Trophoblast cell (in vitro differentiated cells and primary cell): ENCODE measurements around the gene FZD4.

Experiments used
- DNase-seq, 2 donors: peaks; one replicate each; pipeline ENCODE4 v3.0.0-alpha.2; 2016
- H2AFZ ChIP-seq: 2 replicates; pipeline ENCODE4 v1.6.1; 2013; ENCODE audit warnings: low read length, moderate library complexity, mild to moderate bottlenecking; ENCODE audit not compliant: insufficient read depth, poor library complexity
- H2AK5ac ChIP-seq: 2 replicates; pipeline ENCODE4 v1.6.1; 2013; ENCODE audit warnings: mild to moderate bottlenecking, low read length
- H2BK120ac ChIP-seq: 2 replicates; pipeline ENCODE4 v1.6.1; 2013; ENCODE audit warnings: low read length, mild to moderate bottlenecking, moderate library complexity; ENCODE audit not compliant: insufficient read depth, poor library complexity
- H2BK12ac ChIP-seq: 2 replicates; pipeline ENCODE4 v1.6.1; 2013; ENCODE audit warnings: mild to moderate bottlenecking, low read length, moderate library complexity
- H2BK5ac ChIP-seq: 2 replicates; pipeline ENCODE4 v1.6.1; 2013; ENCODE audit warnings: low read length, low read depth, moderate library complexity, mild to moderate bottlenecking; ENCODE audit not compliant: poor library complexity
- H3K14ac ChIP-seq: 2 replicates; pipeline ENCODE4 v1.6.1; 2013; ENCODE audit warnings: mild to moderate bottlenecking, low read length
- H3K18ac ChIP-seq: 2 replicates; pipeline ENCODE4 v1.6.1; 2013; ENCODE audit warnings: mild to moderate bottlenecking, low read length
- H3K23ac ChIP-seq: 2 replicates; pipeline ENCODE4 v1.6.1; 2013; ENCODE audit warnings: low read length
- H3K27ac ChIP-seq: 2 replicates; pipeline ENCODE4 v1.5.1; 2013; ENCODE audit warnings: low read depth, mild to moderate bottlenecking, inconsistent platforms, low read length, moderate library complexity
- H3K27me3 ChIP-seq: 2 replicates; pipeline ENCODE4 v1.6.1; 2013; ENCODE audit warnings: inconsistent platforms, mild to moderate bottlenecking, low read length, moderate library complexity; ENCODE audit not compliant: insufficient read depth
- H3K36me3 ChIP-seq, 2 experiments: 1 replicate in 1 of 2; 2 replicates in 1 of 2; pipeline ENCODE4 v1.6.1; 2013; ENCODE audit warnings: low read length in 2 of 2, mild to moderate bottlenecking in 2 of 2, moderate library complexity in 1 of 2; ENCODE audit not compliant: insufficient read depth in 2 of 2, control insufficient read depth in 1 of 2
- H3K4ac ChIP-seq: 2 replicates; pipeline ENCODE4 v1.6.1; 2013; ENCODE audit warnings: low read depth, mild to moderate bottlenecking, low read length, moderate library complexity
- H3K4me1 ChIP-seq, 2 experiments: 1 replicate in 1 of 2; 2 replicates in 1 of 2; pipeline ENCODE4 v1.6.1; 2013; ENCODE audit warnings: low read length in 2 of 2, mild to moderate bottlenecking in 2 of 2, moderate library complexity in 1 of 2; ENCODE audit not compliant: insufficient read depth in 2 of 2, control insufficient read depth in 1 of 2
- H3K4me2 ChIP-seq: 2 replicates; pipeline ENCODE4 v1.6.1; 2013; ENCODE audit warnings: inconsistent platforms, mild to moderate bottlenecking, low read length, moderate library complexity
- H3K4me3 ChIP-seq: 2 replicates; pipeline ENCODE4 v1.5.1; 2013; ENCODE audit warnings: mild to moderate bottlenecking, low read depth, low read length, inconsistent platforms
- H3K79me1 ChIP-seq: one replicate; pipeline ENCODE4 v1.6.1; 2013; ENCODE audit warnings: low read length
- H3K79me2 ChIP-seq: 2 replicates; pipeline ENCODE4 v1.6.1; 2013; ENCODE audit warnings: low read length, mild to moderate bottlenecking; ENCODE audit not compliant: control insufficient read depth, insufficient read depth, poor library complexity
- H3K9ac ChIP-seq: 2 replicates; pipeline ENCODE4 v1.6.1; 2013; ENCODE audit warnings: mild to moderate bottlenecking, low read length
- H3K9me3 ChIP-seq: 2 replicates; pipeline ENCODE4 v1.6.1; 2013; ENCODE audit warnings: low read depth, mild to moderate bottlenecking, control low read depth, inconsistent platforms, low read length; ENCODE audit not compliant: insufficient read depth
- H4K12ac ChIP-seq: 2 replicates; pipeline ENCODE4 v1.6.1; 2013; ENCODE audit warnings: low read depth, mild to moderate bottlenecking, low read length, moderate library complexity
- H4K8ac ChIP-seq: 2 replicates; pipeline ENCODE4 v1.6.1; 2013; ENCODE audit warnings: low read depth, mild to moderate bottlenecking, low read length, moderate library complexity
- H4K91ac ChIP-seq: one replicate; pipeline ENCODE4 v1.6.1; 2013; ENCODE audit warnings: low read depth, mild to moderate bottlenecking, low read length, moderate library complexity
- WGBS: extraction: QIAGEN DNeasy Blood & Tissue Kit; methylation state at CpG from one replicate; pipeline ENCODE4 v1.1.7; 2013; ENCODE audit warnings: missing lambda C conversion rate; ENCODE audit not compliant: insufficient read length, insufficient coverage; ENCODE audit errors: extremely low coverage; 5-methylcytosine and 5-hydroxymethylcytosine counted together

The FZD4 gene

GRCh38 chr11:86987679-86988078 is 32.5 kb upstream of the FZD4 start:
- Histone ChIP-seq H3K9ac (no peak overlapping the region), H3K79me1 (no peaks in the 10 kb centered on the region), H3K4me3 (no peak overlapping the region), H3K27me3 (no peaks in the 10 kb centered on the region), H3K79me2 (no peaks in the 10 kb centered on the region), H2BK5ac (no peak overlapping the region), H4K8ac (no peak overlapping the region), H4K91ac (no peak overlapping the region), H3K4me2 (no peak overlapping the region), H3K4me1 (peaks cover 5 to 10% of the 10 kb centered on the region in 2 experiments), H2BK120ac (no peak overlapping the region), H3K14ac (no peak overlapping the region), H2AK5ac (no peak overlapping the region), H3K23ac (no peak overlapping the region), H3K27ac (no peak overlapping the region), H3K36me3 (no peaks in the 10 kb centered on the region), H4K12ac (no peak overlapping the region), H3K9me3 (no peaks in the 10 kb centered on the region), H3K18ac (no peak overlapping the region), H3K4ac (no peak overlapping the region), H2AFZ (no peak overlapping the region), H2BK12ac (no peak overlapping the region)
- no CpG with 5 or more reads among the region's 1 CpG for WGBS
- no peak for DNase-seq

DNA sequence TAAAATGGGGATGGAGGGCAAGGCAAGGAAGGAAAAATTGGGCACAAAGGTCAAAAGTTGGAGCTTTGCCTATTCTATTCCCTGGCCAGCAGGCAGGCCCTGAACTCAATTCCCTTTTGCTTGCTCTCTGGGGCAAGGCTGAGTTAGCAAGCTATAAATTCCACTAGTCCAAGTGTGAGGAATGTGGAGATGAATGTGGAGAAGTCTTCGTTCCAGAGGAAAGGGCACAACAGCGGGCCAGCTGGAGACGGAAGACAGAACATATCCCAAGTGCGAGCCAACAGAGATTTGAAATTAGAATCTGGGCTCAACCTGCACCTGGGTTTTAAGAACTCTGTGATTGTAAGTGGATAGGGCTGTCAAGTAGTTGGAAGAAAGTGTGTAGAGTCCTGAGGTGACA is 29.5 kb upstream of the FZD4 start:
- Histone ChIP-seq H3K4me3 (no peak overlapping the region), H3K4me2 (no peak overlapping the region), H4K91ac (no peak overlapping the region), H4K8ac (no peak overlapping the region), H3K18ac (no peak overlapping the region), H3K27me3 (no peaks in the 10 kb centered on the region), H3K4ac (no peak overlapping the region), H2BK120ac (no peak overlapping the region), H3K79me1 (no peaks in the 10 kb centered on the region), H4K12ac (no peak overlapping the region), H2AFZ (no peak overlapping the region), H2AK5ac (no peak overlapping the region), H3K79me2 (no peaks in the 10 kb centered on the region), H3K14ac (no peak overlapping the region), H3K9me3 (no peaks in the 10 kb centered on the region), H3K36me3 (no peaks in the 10 kb centered on the region), H3K9ac (no peak overlapping the region), H2BK12ac (no peak overlapping the region), H3K4me1 (peaks cover 2 to 7% of the 10 kb centered on the region in 2 experiments), H3K27ac (no peak overlapping the region), H3K23ac (no peak overlapping the region), H2BK5ac (no peak overlapping the region)
- WGBS, result no CpG with 5 or more reads among the region's 4 CpGs
- DNase-seq, result peak; percentile 41 to 75

DNA sequence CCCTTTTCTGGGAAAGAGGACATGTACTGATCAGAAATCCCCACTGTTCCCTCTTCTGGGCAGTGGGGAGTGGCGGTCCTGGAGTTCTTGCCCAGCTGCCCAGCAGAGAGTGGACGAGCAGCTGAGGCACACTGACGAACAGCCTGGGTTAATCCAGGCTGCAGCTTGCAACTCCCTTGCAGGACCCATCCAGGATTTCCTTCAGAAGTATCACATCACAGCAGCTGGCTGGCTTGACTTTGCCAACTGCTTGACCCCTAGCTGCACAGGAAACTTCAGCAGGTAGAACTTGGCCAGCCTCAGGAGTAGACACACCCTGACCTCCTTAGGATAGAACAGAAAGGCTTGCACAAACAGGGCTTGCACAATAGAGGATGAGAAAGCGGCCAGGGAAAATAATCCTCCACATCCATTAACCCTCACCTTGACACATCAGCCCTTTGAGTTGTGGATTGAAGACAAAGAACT is 27.9 kb upstream of the FZD4 start:
- H4K8ac ChIP-seq, result no peak overlapping the region
- H2AK5ac ChIP-seq, result no peak overlapping the region
- H3K27me3 ChIP-seq, result no peaks in the 10 kb centered on the region
- H3K9ac ChIP-seq, result peak overlapping the region; percentile 2
- no peak overlapping the region for H3K4me2 ChIP-seq
- H2BK12ac ChIP-seq, result no peak overlapping the region
- no peaks in the 10 kb centered on the region for H3K79me2 ChIP-seq
- no peaks in the 10 kb centered on the region for H3K9me3 ChIP-seq
- no peak overlapping the region for H2BK120ac ChIP-seq
- no peak overlapping the region for H4K91ac ChIP-seq
- no peak overlapping the region for H3K27ac ChIP-seq
- no peak overlapping the region for H3K4me3 ChIP-seq
- WGBS, result no CpG with 5 or more reads among the region's 4 CpGs
- H3K79me1 ChIP-seq, result no peaks in the 10 kb centered on the region
- H3K14ac ChIP-seq, result no peak overlapping the region
- H3K23ac ChIP-seq, result no peak overlapping the region
- no peak overlapping the region for H2BK5ac ChIP-seq
- DNase-seq, result peak in 1 of 2 donors; percentile 49
- no peaks in the 10 kb centered on the region for H3K36me3 ChIP-seq
- H3K4me1 ChIP-seq, result peaks cover 0 to 3% of the 10 kb centered on the region in 2 experiments
- H2AFZ ChIP-seq, result no peak overlapping the region
- no peak overlapping the region for H3K4ac ChIP-seq
- no peak overlapping the region for H4K12ac ChIP-seq
- H3K18ac ChIP-seq, result no peak overlapping the region

DNA sequence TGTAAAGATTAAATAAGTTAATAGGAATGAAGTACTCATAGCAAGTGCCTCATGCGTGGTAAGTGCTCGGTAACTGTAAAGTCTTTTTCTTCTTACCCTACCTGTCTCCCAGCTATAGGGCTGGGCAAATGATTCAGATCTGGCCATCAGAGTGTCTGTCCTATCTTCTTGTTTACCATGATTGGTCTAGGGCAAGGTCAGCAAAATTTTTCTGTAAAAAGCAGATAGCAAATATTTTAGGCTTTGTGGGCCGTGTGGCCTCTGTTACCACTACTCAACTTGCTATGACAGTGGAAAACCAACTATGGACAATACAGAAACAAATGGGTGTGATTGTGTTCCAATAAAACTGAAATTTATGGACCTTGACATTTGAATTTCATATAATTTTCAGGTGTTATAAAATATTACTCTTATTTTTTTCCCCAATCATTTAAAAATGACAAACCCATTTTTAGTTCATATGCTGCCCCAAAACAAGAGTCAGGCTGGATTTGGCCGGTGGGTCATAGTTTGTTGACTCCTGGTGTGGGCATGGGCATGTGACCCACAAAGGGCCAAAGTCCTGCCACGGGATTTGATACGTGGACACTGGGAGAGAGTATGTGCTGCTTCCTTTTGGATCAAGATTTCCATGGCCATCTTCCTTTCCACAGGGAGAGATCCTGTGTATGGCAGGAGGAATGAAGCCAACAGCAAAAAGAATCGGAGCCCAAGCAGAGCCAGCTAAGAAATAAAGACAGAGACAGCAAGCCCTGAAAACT is 26.8 kb upstream of the FZD4 start:
- H3K27me3 ChIP-seq, result no peaks in the 10 kb centered on the region
- H3K4me2 ChIP-seq, result no peak overlapping the region
- no peak overlapping the region for H2AFZ ChIP-seq
- no peak overlapping the region for H3K4ac ChIP-seq
- H3K14ac ChIP-seq, result no peak overlapping the region
- H3K4me1 ChIP-seq, result peaks cover 0 to 3% of the 10 kb centered on the region in 2 experiments
- no peaks in the 10 kb centered on the region for H3K79me1 ChIP-seq
- H3K36me3 ChIP-seq, result no peaks in the 10 kb centered on the region
- no peak overlapping the region for H3K4me3 ChIP-seq
- H4K91ac ChIP-seq, result no peak overlapping the region
- H2BK120ac ChIP-seq, result no peak overlapping the region
- H3K18ac ChIP-seq, result no peak overlapping the region
- no peak overlapping the region for H4K12ac ChIP-seq
- no peak overlapping the region for H2BK5ac ChIP-seq
- H3K27ac ChIP-seq, result no peak overlapping the region
- H3K23ac ChIP-seq, result no peak overlapping the region
- no peak overlapping the region for H3K9ac ChIP-seq
- WGBS, result no CpG with 5 or more reads among the region's 7 CpGs
- no peaks in the 10 kb centered on the region for H3K9me3 ChIP-seq
- no peak overlapping the region for H4K8ac ChIP-seq
- no peaks in the 10 kb centered on the region for H3K79me2 ChIP-seq
- DNase-seq, result no peak
- H2AK5ac ChIP-seq, result no peak overlapping the region
- H2BK12ac ChIP-seq, result no peak overlapping the region
